Thymus (tissue), 11 donors: ENCODE measurements around the gene MFSD6. TPM values are rescaled to one million over a fixed set of nuclear protein-coding genes. Genes with fewer than 3 reads are reported as not detected.
"Not testable (repeated sequence)": the region's sequence is repeated elsewhere in the genome, so short reads cannot be mapped to it uniquely, and the experiment has no call there.

Source experiments
- DNase-seq, 9 donors: peaks; one replicate each; pipeline ENCODE4 v3.0.0-alpha.2; 2013; ENCODE audit warnings: low spot score in 9 of 9, low read depth in 6 of 9, missing footprints in 1 of 9
- H3K27ac ChIP-seq, 2 donors: one replicate each; pipeline ENCODE4 v1.5.1; 2013; ENCODE audit warnings: control low read depth in 1 of 2, low read depth in 1 of 2, low read length in 1 of 2, mild to moderate bottlenecking in 1 of 2, moderate library complexity in 1 of 2
- H3K27me3 ChIP-seq, 2 donors: one replicate each; pipeline ENCODE4 v1.5.1; 2013; ENCODE audit warnings: low read length in 1 of 2; ENCODE audit not compliant: control insufficient read depth in 2 of 2, insufficient read depth in 1 of 2
- H3K36me3 ChIP-seq, 2 donors: one replicate each; pipeline ENCODE4 v1.5.1; 2013; ENCODE audit warnings: low read length in 1 of 2, mild to moderate bottlenecking in 1 of 2, moderate library complexity in 1 of 2; ENCODE audit not compliant: control insufficient read depth in 2 of 2, insufficient read depth in 2 of 2
- H3K4me1 ChIP-seq, 2 donors: one replicate each; pipeline ENCODE4 v1.5.1; 2013; ENCODE audit warnings: low read length in 2 of 2; ENCODE audit not compliant: control insufficient read depth in 2 of 2, insufficient read depth in 2 of 2
- H3K4me3 ChIP-seq, 2 donors: one replicate each; pipeline ENCODE4 v1.5.1; 2013; ENCODE audit warnings: low read length in 2 of 2, control low read depth in 1 of 2, mild to moderate bottlenecking in 1 of 2
- H3K9me3 ChIP-seq, 2 donors: one replicate each; pipeline ENCODE4 v1.5.1; 2013; ENCODE audit warnings: low read length in 1 of 2, mild to moderate bottlenecking in 1 of 2; ENCODE audit not compliant: control insufficient read depth in 2 of 2, insufficient read depth in 1 of 2
- WGBS: extraction: QIAGEN DNeasy Blood & Tissue Kit; methylation state at CpG from one replicate; pipeline ENCODE4 v1.1.7; 2013; 5-methylcytosine and 5-hydroxymethylcytosine counted together
- polyA plus RNA-seq: library from polyadenylated mRNA; stranded (reverse); fragments of 200-250 nt; gene quantifications from one replicate; pipeline ENCODE4 v1.2.3, GENCODE V29; 2013
- total RNA-seq: library from RNA; stranded (reverse); fragments of 120-200 nt; gene quantifications from one replicate; pipeline ENCODE4 v1.2.4, GENCODE V29; 2013
- donor health status: healthy.

MFSD6 gene
- total and polyA plus RNA-seq, 2 donors = 11.7 to 16.3 TPM

GRCh38 chr2:190425221-190425866, 17.2 kb downstream of the MFSD6 start:
- H3K36me3 ChIP-seq = peaks cover 4 to 5% of the 10 kb centered on the region in 2 donors
- H3K9me3 ChIP-seq = no peaks in the 10 kb centered on the region
- 86% methylated on average over 1 of the region's 1 CpG for WGBS
- no peak overlapping the region for H3K4me3 ChIP-seq
- no peak overlapping the region for H3K27ac ChIP-seq
- DNase-seq = no peak
- no peaks in the 10 kb centered on the region for H3K4me1 ChIP-seq
- H3K27me3 ChIP-seq = no peaks in the 10 kb centered on the region

GRCh38 chr2:190425883-190426658, 17.9 kb downstream of the MFSD6 start:
- Histone ChIP-seq H3K9me3 (no peaks in the 10 kb centered on the region), H3K27ac (no peak overlapping the region), H3K4me3 (no peak overlapping the region), H3K4me1 (no peaks in the 10 kb centered on the region), H3K36me3 (peaks cover 4 to 5% of the 10 kb centered on the region in 2 donors), H3K27me3 (no peaks in the 10 kb centered on the region)
- no peak for DNase-seq

- H3K4me1 ChIP-seq, H3K27ac ChIP-seq, H3K9me3 ChIP-seq, H3K4me3 ChIP-seq, DNase-seq, H3K36me3 ChIP-seq, H3K27me3 ChIP-seq: not testable (repeated sequence)
- 97% methylated on average over 21 of the region's 26 CpGs for whole genome bisulfite sequencing
Measured at GRCh38 chr2:190430866-190431265, 22.7 kb downstream of the MFSD6 start.

- Histone ChIP-seq H3K4me3 (no peak overlapping the region), H3K9me3 (no peaks in the 10 kb centered on the region), H3K36me3 (peaks cover 11 to 14% of the 10 kb centered on the region in 2 donors), H3K27ac (no peak overlapping the region), H3K27me3 (no peaks in the 10 kb centered on the region), H3K4me1 (peaks cover 0 to 3% of the 10 kb centered on the region in 2 donors)
- DNase-seq = no peak
Measured at GRCh38 chr2:190431907-190432306, 23.8 kb downstream of the MFSD6 start.

- Histone ChIP-seq H3K27me3 (no peaks in the 10 kb centered on the region), H3K4me1 (peaks cover 0 to 3% of the 10 kb centered on the region in 2 donors), H3K4me3 (no peak overlapping the region), H3K36me3 (peaks cover 16 to 18% of the 10 kb centered on the region in 2 donors), H3K27ac (no peak overlapping the region), H3K9me3 (no peaks in the 10 kb centered on the region)
- no peak for DNase-seq
- 85% methylated on average over 5 of the region's 5 CpGs for WGBS
Measured at GRCh38 chr2:190432567-190433231, 24.5 kb downstream of the MFSD6 start.

- WGBS = 51% methylated on average over 2 of the region's 2 CpGs
- H3K36me3 ChIP-seq = peaks cover 18 to 19% of the 10 kb centered on the region in 2 donors
- H3K9me3 ChIP-seq = no peaks in the 10 kb centered on the region
- no peaks in the 10 kb centered on the region for H3K27me3 ChIP-seq
- no peak overlapping the region for H3K4me3 ChIP-seq
- no peak for DNase-seq
- H3K27ac ChIP-seq = no peak overlapping the region
- H3K4me1 ChIP-seq = peaks cover 0 to 3% of the 10 kb centered on the region in 2 donors
Measured at GRCh38 chr2:190435031-190435670, 27.0 kb downstream of the MFSD6 start.

- H3K27ac ChIP-seq = no peak overlapping the region
Measured at GRCh38 chr2:190436557-190436956, 28.4 kb downstream of the MFSD6 start.

GRCh38 chr2:190440113-190440512, 32.0 kb downstream of the MFSD6 start:
- Histone ChIP-seq H3K27me3 (no peaks in the 10 kb centered on the region), H3K4me3 (no peak overlapping the region), H3K27ac (no peak overlapping the region), H3K9me3 (no peaks in the 10 kb centered on the region), H3K4me1 (no peaks in the 10 kb centered on the region), H3K36me3 (peaks cover 15 to 24% of the 10 kb centered on the region in 2 donors)
- DNase-seq = no peak

More at GRCh38 chr2:190436557-190436956, 28.4 kb downstream of the MFSD6 start:
- no peak for DNase-seq
- Histone ChIP-seq H3K9me3 (no peaks in the 10 kb centered on the region), H3K4me3 (no peak overlapping the region), H3K36me3 (peaks cover 18 to 19% of the 10 kb centered on the region in 2 donors), H3K27me3 (no peaks in the 10 kb centered on the region), H3K4me1 (peaks cover 0 to 3% of the 10 kb centered on the region in 2 donors)
- WGBS = 98% methylated on average over 5 of the region's 5 CpGs

- Histone ChIP-seq H3K4me1 (no peaks in the 10 kb centered on the region), H3K4me3 (no peak overlapping the region), H3K27ac (no peak overlapping the region), H3K9me3 (no peaks in the 10 kb centered on the region), H3K27me3 (no peaks in the 10 kb centered on the region), H3K36me3 (peaks cover 9 to 20% of the 10 kb centered on the region in 2 donors)
- DNase-seq = no peak
- 89% methylated on average over 4 of the region's 4 CpGs for WGBS
Measured at GRCh38 chr2:190441564-190441963, 33.4 kb downstream of the MFSD6 start.
